NB4 (cell line): ENCODE data around the gene GPR12.

Experiments
- DNase-seq: peaks from one replicate; pipeline ENCODE4 v3.0.0; 2010; ENCODE audit warnings: low read depth
- H3K4me3 ChIP-seq: one replicate; pipeline ENCODE4 v1.5.1; 2011; ENCODE audit warnings: mild to moderate bottlenecking, low read depth, low read length, moderate library complexity
- MYC ChIP-seq: IDR thresholded peaks from 2 replicates; pipeline ENCODE4 v1.6.1; 2011; ENCODE audit warnings: low read depth, low read length
- POLR2A ChIP-seq: IDR thresholded peaks from 2 replicates; pipeline ENCODE4 v1.6.1; 2011; ENCODE audit warnings: mild to moderate bottlenecking; ENCODE audit not compliant: insufficient read length; ENCODE audit errors: extremely low read depth
- TF ChIP-seq, protein P1 (sequence below): IDR thresholded peaks from one replicate; pipeline ENCODE4 v1.5.1; 2012; ENCODE audit warnings: low read depth, low read length
- TF ChIP-seq, protein P2 (sequence below): IDR thresholded peaks from 2 replicates; pipeline ENCODE4 v1.6.1; 2011; ENCODE audit warnings: low read depth, low read length

GPR12 gene, protein sequence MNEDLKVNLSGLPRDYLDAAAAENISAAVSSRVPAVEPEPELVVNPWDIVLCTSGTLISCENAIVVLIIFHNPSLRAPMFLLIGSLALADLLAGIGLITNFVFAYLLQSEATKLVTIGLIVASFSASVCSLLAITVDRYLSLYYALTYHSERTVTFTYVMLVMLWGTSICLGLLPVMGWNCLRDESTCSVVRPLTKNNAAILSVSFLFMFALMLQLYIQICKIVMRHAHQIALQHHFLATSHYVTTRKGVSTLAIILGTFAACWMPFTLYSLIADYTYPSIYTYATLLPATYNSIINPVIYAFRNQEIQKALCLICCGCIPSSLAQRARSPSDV

DNA sequence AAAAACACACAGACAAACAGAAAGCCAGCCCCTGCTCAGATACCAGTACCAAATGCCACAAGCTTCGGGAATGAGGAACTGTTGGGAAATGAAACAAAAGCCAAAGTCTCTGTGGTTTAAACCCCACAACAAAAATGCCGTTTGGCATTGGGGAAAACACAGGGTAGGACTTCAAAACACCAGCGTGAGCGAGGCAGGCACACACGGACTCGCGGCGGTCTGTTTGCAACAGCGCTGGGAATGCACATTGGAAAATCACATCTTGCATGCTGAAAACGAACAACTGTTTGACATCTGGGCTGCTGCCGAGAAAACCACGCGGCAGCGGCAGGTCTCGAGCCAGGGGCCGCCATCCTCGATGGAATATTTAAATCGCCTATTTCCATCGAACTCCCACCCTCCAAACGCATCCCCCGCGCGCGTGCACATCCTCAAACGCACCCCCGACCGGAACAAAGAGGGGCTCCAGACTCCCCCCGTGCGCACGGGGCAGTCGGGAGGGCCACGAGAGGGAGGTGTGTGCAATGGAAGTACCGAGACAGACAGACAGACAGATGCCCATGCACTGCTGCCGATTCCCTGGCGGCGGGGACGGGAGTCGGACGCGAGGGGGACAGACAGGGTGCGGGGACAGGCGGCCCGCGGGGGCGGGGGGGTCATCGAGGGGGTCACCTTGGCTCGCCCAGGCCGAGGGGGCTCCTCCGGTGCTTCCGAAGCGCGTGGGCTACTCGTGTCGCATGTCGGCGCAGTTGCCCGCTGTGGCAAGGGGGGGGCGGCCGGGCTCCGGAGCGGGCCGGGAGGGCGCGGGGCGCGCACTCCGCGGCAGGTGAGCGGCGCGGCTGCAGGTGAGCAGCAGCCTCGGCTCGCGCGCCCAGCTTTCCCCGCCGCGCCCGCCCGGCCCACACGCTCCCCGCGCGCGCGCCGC, at the start of gene GPR12:
GPR12 (minus strand) TSS at position 880 of the 925 bp plus-strand sequence. CDS start 959 bp downstream, outside the sequence.
- DNase-seq: peak; percentile 46
- TF ChIP-seq, protein P1, sequence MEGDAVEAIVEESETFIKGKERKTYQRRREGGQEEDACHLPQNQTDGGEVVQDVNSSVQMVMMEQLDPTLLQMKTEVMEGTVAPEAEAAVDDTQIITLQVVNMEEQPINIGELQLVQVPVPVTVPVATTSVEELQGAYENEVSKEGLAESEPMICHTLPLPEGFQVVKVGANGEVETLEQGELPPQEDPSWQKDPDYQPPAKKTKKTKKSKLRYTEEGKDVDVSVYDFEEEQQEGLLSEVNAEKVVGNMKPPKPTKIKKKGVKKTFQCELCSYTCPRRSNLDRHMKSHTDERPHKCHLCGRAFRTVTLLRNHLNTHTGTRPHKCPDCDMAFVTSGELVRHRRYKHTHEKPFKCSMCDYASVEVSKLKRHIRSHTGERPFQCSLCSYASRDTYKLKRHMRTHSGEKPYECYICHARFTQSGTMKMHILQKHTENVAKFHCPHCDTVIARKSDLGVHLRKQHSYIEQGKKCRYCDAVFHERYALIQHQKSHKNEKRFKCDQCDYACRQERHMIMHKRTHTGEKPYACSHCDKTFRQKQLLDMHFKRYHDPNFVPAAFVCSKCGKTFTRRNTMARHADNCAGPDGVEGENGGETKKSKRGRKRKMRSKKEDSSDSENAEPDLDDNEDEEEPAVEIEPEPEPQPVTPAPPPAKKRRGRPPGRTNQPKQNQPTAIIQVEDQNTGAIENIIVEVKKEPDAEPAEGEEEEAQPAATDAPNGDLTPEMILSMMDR: no peak
- TF ChIP-seq POLR2A: no peak
- no peak for TF ChIP-seq MYC
- TF ChIP-seq, protein P2, sequence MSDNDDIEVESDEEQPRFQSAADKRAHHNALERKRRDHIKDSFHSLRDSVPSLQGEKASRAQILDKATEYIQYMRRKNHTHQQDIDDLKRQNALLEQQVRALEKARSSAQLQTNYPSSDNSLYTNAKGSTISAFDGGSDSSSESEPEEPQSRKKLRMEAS: no peak
- peak within 1 kb of the TSS; percentile 14 for H3K4me3 ChIP-seq

DNA sequence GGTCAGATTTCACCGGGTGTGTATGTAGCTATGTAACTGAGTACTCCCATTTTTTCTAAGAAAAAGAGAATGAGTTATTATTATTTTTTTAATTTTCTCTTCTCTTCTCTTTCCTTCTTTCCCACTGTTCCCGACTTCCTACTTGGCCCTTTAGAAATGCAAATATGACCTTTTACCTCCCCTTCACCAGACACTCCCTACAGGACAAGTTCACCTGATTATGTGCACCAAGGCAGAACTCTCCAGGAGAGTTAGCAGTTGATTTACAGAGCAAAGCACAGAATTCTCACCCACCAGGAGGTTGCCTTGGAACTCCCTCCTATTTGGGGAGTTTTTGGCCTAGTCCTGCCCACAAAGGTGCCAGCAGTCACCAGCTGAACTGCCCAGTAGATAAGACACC, 49.5 kb upstream of the GPR12 start:
- no peak overlapping the region for H3K4me3 ChIP-seq
- TF ChIP-seq POLR2A: no peak
- TF ChIP-seq, protein P2: no peak
- no peak for TF ChIP-seq MYC
- TF ChIP-seq, protein P1: no peak
- DNase-seq: no peak

DNA sequence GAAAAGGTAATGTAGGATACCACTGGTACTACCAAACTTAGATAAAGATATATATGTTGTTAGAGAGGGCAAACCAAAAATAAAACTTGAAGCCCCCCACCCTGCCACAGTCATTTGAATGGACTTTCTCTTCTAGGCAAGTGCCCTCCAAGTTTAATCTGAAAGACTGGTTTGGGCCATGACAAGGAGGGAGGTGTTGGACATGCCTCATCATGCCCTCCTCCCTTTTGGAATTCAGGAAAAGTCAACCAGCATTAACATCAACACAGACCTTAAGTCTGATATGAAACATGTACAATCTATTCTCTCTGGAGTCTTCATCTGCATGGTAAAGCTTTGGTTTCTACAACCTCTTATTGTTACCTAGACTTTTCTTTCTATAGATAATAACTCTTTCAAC, 46.3 kb upstream of the GPR12 start:
- no peak overlapping the region for H3K4me3 ChIP-seq
- TF ChIP-seq, protein P2: no peak
- TF ChIP-seq MYC (no peak), POLR2A (no peak)
- TF ChIP-seq, protein P1: no peak
- no peak for DNase-seq

DNA sequence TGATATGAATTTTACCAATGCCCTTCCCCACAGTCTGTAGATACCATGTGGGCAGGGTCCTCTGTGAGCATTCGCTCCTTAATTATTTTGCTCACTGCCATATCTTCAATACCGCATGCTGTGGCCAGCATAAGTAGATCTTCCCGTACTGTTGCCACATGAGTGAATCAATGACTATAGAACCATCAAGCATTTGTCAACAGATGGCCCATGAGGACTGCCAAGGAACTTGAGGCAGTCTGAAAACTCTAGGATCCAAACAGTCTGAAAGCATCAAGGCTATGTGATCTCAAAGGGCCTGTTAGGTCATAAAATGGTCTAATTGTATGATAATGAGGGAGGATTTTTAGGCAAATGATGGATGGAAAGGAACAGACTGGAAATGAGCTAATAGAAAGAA, 27.4 kb upstream of the GPR12 start:
- no peak for DNase-seq
- TF ChIP-seq MYC: no peak
- TF ChIP-seq POLR2A: no peak
- TF ChIP-seq, protein P1: no peak
- TF ChIP-seq, protein P2: no peak
- H3K4me3 ChIP-seq: no peak overlapping the region

DNA sequence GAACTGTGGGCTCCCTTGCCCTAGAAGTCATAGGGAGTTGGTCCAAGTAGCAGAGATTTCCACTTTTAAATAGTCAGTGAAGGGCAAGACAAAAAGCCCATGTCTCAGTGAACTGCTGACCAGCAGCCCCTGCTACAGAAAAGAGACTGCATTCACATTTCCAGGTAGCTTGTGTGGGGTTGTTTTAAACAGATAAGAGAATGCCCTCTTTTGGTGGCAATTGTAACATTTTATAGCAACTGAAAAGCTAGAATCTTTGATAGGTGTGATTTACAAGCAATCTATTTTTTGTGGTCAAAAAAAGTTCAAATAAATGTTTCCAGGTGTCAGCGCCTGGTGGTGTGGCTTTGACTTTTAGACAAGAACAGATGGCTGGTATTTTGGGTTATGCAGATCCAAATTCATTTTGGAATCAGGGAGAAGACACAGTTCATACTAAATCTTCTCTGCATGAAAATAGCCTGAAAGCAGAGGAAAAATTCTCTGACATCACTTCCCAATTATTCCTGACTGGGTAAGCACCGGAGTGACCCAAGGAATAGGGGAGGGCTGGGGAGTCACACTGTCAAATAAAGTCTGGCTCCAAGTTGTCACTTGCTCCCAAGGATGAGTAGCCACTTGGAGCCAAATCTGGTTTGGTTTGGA, 26.2 kb upstream of the GPR12 start:
- DNase-seq: peak; percentile 9
- H3K4me3 ChIP-seq: no peak overlapping the region
- TF ChIP-seq POLR2A: no peak
- TF ChIP-seq MYC: no peak
- TF ChIP-seq, protein P1: no peak
- TF ChIP-seq, protein P2: no peak
